ENCODE results near the gene MSL1. TPM values are rescaled to one million over a fixed set of nuclear protein-coding genes. Genes with fewer than 3 reads are reported as not detected.

MSL1 gene
- total RNA-seq, 2 donors from 2014 or later: 95.4 to 108 TPM

DNA sequence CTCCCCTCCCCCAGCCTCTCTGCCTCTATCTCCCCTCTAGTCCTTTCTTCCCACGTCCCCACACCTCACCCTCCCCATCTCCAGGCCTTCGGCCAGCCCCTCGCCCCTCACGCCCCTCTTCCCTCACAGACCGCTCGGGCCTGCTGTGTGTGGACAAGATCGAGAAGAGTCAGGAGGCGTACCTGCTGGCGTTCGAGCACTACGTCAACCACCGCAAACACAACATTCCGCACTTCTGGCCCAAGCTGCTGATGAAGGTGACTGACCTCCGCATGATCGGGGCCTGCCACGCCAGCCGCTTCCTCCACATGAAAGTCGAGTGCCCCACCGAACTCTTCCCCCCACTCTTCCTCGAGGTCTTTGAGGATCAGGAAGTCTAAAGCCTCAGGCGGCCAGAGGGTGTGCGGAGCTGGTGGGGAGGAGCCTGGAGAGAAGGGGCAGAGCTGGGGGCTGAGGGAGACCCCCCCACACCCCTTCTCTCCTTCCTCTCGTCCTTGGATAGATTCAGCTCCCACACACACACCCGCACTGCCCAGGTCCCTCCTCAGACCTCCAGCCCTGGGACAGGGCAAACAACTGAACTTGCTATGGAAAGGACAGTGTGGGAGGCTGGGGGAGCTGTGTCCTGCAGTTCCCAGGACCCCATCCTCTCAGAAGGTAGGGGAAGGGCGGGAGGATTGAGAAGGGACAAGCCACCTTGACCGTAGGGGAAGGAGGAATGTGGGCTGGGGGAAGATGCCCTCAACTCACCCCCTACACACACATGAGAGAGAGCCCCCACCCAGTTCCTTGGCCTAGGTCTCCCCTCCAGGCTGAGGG, 32.5 kb upstream of the MSL1 start:
- TF ChIP-seq CTCF (conservative IDR thresholded peaks at IDR 0.05): no peak
- no peak overlapping the region for H3K4me3 Mint-ChIP-seq

DNA sequence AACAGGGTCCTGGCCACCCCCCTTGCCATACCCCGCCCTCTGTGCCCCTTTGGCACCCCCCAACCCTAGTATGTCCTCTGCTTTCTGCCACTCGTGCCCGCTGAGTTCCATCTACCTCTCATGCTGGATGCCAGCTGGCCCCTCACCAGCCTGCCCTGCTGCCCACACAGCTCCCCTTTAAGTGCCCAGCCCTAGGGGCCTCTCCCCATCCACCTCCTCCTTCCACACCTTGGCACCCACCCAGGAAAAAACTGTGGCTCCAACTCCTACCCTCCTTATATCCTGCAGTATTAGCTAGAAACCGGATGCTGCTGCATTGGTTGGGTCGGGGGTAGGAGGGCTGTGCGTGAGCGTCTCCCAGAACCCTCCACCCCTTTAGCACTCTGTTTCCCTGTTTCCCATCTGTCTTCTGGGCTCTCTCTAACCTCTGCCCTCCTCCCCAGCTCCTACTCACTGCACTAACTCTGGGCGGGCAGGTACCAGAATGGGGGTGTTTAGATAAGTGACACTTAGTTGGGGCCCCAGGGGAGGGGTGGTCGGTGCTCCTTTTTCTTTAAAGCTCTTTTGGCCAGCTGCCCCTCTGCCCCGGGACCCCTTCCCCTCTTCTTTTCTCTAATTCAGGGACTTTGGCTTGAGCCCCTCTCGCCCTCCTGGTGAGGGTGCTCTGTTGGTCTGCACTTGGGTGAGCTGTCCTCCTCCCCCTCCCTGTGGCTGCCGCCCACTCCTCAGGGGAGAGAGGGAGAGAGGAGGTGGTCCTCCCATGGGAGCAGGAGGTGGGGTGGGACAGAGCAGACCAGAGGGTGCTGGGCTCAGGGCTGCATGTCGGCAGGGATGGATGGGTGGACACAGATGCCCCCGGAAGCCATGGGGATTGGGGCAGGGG, 31.3 kb upstream of the MSL1 start:
- Mint-ChIP-seq H3K27ac (no peak overlapping the region), H3K9me3 (no peaks in the 10 kb centered on the region), H3K36me3 (ENCODE audit: low read depth) (peaks cover 40% of the 10 kb centered on the region), H3K27me3 (ENCODE audit: insufficient read depth) (no peaks in the 10 kb centered on the region), H3K4me1 (no peaks in the 10 kb centered on the region), H3K4me3 (no peak overlapping the region)
- TF ChIP-seq CTCF (conservative IDR thresholded peaks at IDR 0.05): no peak
- Histone ChIP-seq H3K4me1 (ENCODE audit: control insufficient read depth, insufficient read depth, low read length) (no peaks in the 10 kb centered on the region), H3K9me3 (ENCODE audit: control insufficient read depth, low read length) (no peaks in the 10 kb centered on the region), H3K27me3 (ENCODE audit: control insufficient read depth, insufficient read depth, low read length, poor library complexity, severe bottlenecking) (no peaks in the 10 kb centered on the region), H3K27ac (ENCODE audit: low read depth, low read length) (no peak overlapping the region), H3K36me3 (ENCODE audit: control insufficient read depth, insufficient read depth, low read length) (peaks cover 11% of the 10 kb centered on the region), H3K4me3 (ENCODE audit: low read length) (no peak overlapping the region), H3K9ac (ENCODE audit: extremely low read depth, low read length, poor library complexity, severe bottlenecking) (no peak overlapping the region)
- no peak for DNase-seq
- 86 to 90% methylated on average over 2 to 13 of the region's 14 CpGs for WGBS, 2 experiments (ENCODE audit: insufficient coverage in 1 of 2, insufficient read length in 1 of 2)

More for the DNA sequence above, 32.5 kb upstream of the MSL1 start:
- no peak overlapping the region for H3K27ac Mint-ChIP-seq
- Histone ChIP-seq H3K36me3 (ENCODE audit: control insufficient read depth, insufficient read depth, low read length) (peaks cover 14% of the 10 kb centered on the region), H3K9ac (ENCODE audit: extremely low read depth, low read length, poor library complexity, severe bottlenecking) (no peak overlapping the region), H3K9me3 (ENCODE audit: control insufficient read depth, low read length) (no peaks in the 10 kb centered on the region), H3K4me3 (ENCODE audit: low read length) (no peak overlapping the region), H3K27me3 (ENCODE audit: control insufficient read depth, insufficient read depth, low read length, poor library complexity, severe bottlenecking) (no peaks in the 10 kb centered on the region), H3K27ac (ENCODE audit: low read depth, low read length) (no peak overlapping the region), H3K4me1 (ENCODE audit: control insufficient read depth, insufficient read depth, low read length) (no peaks in the 10 kb centered on the region)
- no peaks in the 10 kb centered on the region for H3K4me1 Mint-ChIP-seq
- 90 to 96% methylated on average over 12 to 20 of the region's 26 CpGs for WGBS, 2 experiments (ENCODE audit: insufficient coverage in 1 of 2, insufficient read length in 1 of 2)
- no peaks in the 10 kb centered on the region for H3K9me3 Mint-ChIP-seq
- DNase-seq: no peak
- H3K36me3 Mint-ChIP-seq (ENCODE audit: low read depth): peaks cover 41% of the 10 kb centered on the region
- H3K27me3 Mint-ChIP-seq (ENCODE audit: insufficient read depth): no peaks in the 10 kb centered on the region

- no peaks in the 10 kb centered on the region for H3K27me3 Mint-ChIP-seq (ENCODE audit: insufficient read depth)
- 76 to 82% methylated on average over 7 to 15 of the region's 18 CpGs for WGBS, 2 experiments (ENCODE audit: insufficient coverage in 1 of 2, insufficient read length in 1 of 2)
- DNase-seq: peak; percentile 71
- H3K36me3 ChIP-seq (ENCODE audit: control insufficient read depth, insufficient read depth, low read length): peaks cover 9% of the 10 kb centered on the region
- H3K4me3 ChIP-seq (ENCODE audit: low read length): no peak overlapping the region
- H3K4me1 ChIP-seq (ENCODE audit: control insufficient read depth, insufficient read depth, low read length): no peaks in the 10 kb centered on the region
- H3K27ac ChIP-seq (ENCODE audit: low read depth, low read length): no peak overlapping the region
- no peaks in the 10 kb centered on the region for H3K4me1 Mint-ChIP-seq
- H3K4me3 Mint-ChIP-seq: no peak overlapping the region
- H3K27me3 ChIP-seq (ENCODE audit: control insufficient read depth, insufficient read depth, low read length, poor library complexity, severe bottlenecking): no peaks in the 10 kb centered on the region
- H3K9me3 ChIP-seq (ENCODE audit: control insufficient read depth, low read length): no peaks in the 10 kb centered on the region
- no peak overlapping the region for H3K9ac ChIP-seq (ENCODE audit: extremely low read depth, low read length, poor library complexity, severe bottlenecking)
- TF ChIP-seq CTCF (conservative IDR thresholded peaks at IDR 0.05): no peak
- no peaks in the 10 kb centered on the region for H3K9me3 Mint-ChIP-seq
- H3K36me3 Mint-ChIP-seq (ENCODE audit: low read depth): peaks cover 37% of the 10 kb centered on the region
- H3K27ac Mint-ChIP-seq: no peak overlapping the region
Measured at GRCh38 chr17:40091691-40092397, 29.9 kb upstream of the MSL1 start.
